GM10248 (cell line): Measurements from ENCODE around the gene POFUT2.
"Not testable (repeated sequence)": the region's sequence is repeated elsewhere in the genome, so short reads cannot be mapped to it uniquely, and the experiment has no call there.

Source experiments
- CTCF ChIA-PET: fragments of 300-600 bp; sonication (Branson Sonifier 250); formaldehyde crosslinking; extraction: SDS; loops from one replicate; lab custom pipeline; 2021; ENCODE audit warnings: antibody characterized with exemption; lab: Yijun Ruan, JAX
- POLR2A ChIA-PET: fragments of 350-650 bp; sonication (Branson Sonifier 250); formaldehyde crosslinking; extraction: SDS; loops from one replicate; lab custom pipeline; 2020; ENCODE audit warnings: antibody characterized with exemption; lab: Yijun Ruan, JAX
- DNase-seq: peaks from one replicate; pipeline ENCODE4 v3.0.0; 2012; ENCODE audit errors: extremely low spot score
- CTCF ChIP-seq: IDR thresholded peaks from 2 replicates; pipeline ENCODE4 v1.5.1; 2012; ENCODE audit warnings: mild to moderate bottlenecking, low read depth; ENCODE audit errors: extremely low read depth, missing control alignments, control extremely low read depth

Gene POFUT2

GRCh38 chr21:45317398-45318145 is 29.9 kb upstream of the POFUT2 start:
- no peak for DNase-seq
- no peak for TF ChIP-seq CTCF
- POLR2A ChIA-PET = no interaction called here

GRCh38 chr21:45316871-45317397 is 29.2 kb upstream of the POFUT2 start:
- no peak for TF ChIP-seq CTCF
- DNase-seq = no peak
- CTCF ChIA-PET = interaction anchor here (1.0 to 1.2 kb wide), 2 partner anchors 8 to 176 kb away, joined by 3 to 4 read pairs; no protein-coding TSS in a partner anchor
- POLR2A ChIA-PET = no interaction called here

More at GRCh38 chr21:45317398-45318145, 29.9 kb upstream of the POFUT2 start:
- CTCF ChIA-PET = interaction anchor here (1.2 kb wide), 1 partner anchor 177 kb away, joined by 4 read pairs; no protein-coding TSS in a partner anchor

GRCh38 chr21:45315676-45316470 is 28.2 kb upstream of the POFUT2 start:
- POLR2A ChIA-PET, DNase-seq: not testable (repeated sequence)
- CTCF ChIA-PET = interaction anchor here (1.0 to 1.2 kb wide), 2 partner anchors 9 to 175 kb away, joined by 3 to 4 read pairs; no protein-coding TSS in a partner anchor

- CTCF ChIA-PET = interaction anchor here (1.0 kb wide), 1 partner anchor 21 kb away, joined by 3 read pairs; no protein-coding TSS in a partner anchor
- DNase-seq = no peak
- POLR2A ChIA-PET = no interaction called here
- no peak for TF ChIP-seq CTCF
Measured at GRCh38 chr21:45313682-45314081, 26.0 kb upstream of the POFUT2 start.

GRCh38 chr21:45313015-45313414 is 25.3 kb upstream of the POFUT2 start:
- CTCF ChIA-PET = no interaction called here
- TF ChIP-seq CTCF = no peak
- DNase-seq = no peak
- POLR2A ChIA-PET = no interaction called here

- ChIA-PET POLR2A (no interaction called here), CTCF (no interaction called here)
- no peak for TF ChIP-seq CTCF
- no peak for DNase-seq
Measured at GRCh38 chr21:45312296-45312695, 24.6 kb upstream of the POFUT2 start.
